ENCODE data around the gene BCLAF1. TPM values are rescaled to one million over a fixed set of nuclear protein-coding genes. Genes with fewer than 3 reads are reported as not detected.

BCLAF1 gene
- total RNA-seq, 1 donor from 2014 or later, result 154 TPM

- Mint-ChIP-seq H3K4me3 (ENCODE audit: unreplicated experiment) (no peak overlapping the region), H3K27ac (ENCODE audit: unreplicated experiment) (no peak overlapping the region), H3K36me3 (ENCODE audit: low read depth, unreplicated experiment) (no peaks in the 10 kb centered on the region), H3K27me3 (ENCODE audit: low read depth, unreplicated experiment) (no peaks in the 10 kb centered on the region), H3K4me1 (ENCODE audit: low read depth, unreplicated experiment) (peaks cover 3% of the 10 kb centered on the region), H3K9me3 (ENCODE audit: unreplicated experiment) (no peaks in the 10 kb centered on the region)
- TF ChIP-seq CTCF (IDR thresholded peaks at IDR 0.05; ENCODE audit: insufficient read depth, low read depth, low read length), result no peak
- Histone ChIP-seq H3K27ac (ENCODE audit: low read depth, low read length) (no peak overlapping the region), H3K4me1 (ENCODE audit: insufficient read depth, low read length) (no peaks in the 10 kb centered on the region), H3K4me3 (ENCODE audit: insufficient read depth, low read depth, low read length) (no peak overlapping the region), H2AFZ (ENCODE audit: low read depth, low read length) (no peak overlapping the region), H3K79me2 (ENCODE audit: insufficient read depth, low read length) (peaks cover 5% of the 10 kb centered on the region), H3K27me3 (ENCODE audit: insufficient read depth, low read length) (no peaks in the 10 kb centered on the region), H3K36me3 (ENCODE audit: insufficient read depth, low read length) (peaks cover 3% of the 10 kb centered on the region), H4K20me1 (ENCODE audit: insufficient read depth, low read length) (no peaks in the 10 kb centered on the region), H3K4me2 (ENCODE audit: low read length) (no peak overlapping the region), H3K9ac (ENCODE audit: low read length) (no peak overlapping the region), H3K9me3 (ENCODE audit: insufficient read depth, low read depth, low read length) (no peaks in the 10 kb centered on the region)
- FAIRE-seq, result no peak
- peak; percentile 36 for DNase-seq (ENCODE audit: low read depth)
Observed at GRCh38 chr6:136244061-136244616, 45.5 kb downstream of the BCLAF1 start.

- no peaks in the 10 kb centered on the region for H3K9me3 ChIP-seq (ENCODE audit: insufficient read depth, low read depth, low read length)
- Mint-ChIP-seq H3K27ac (ENCODE audit: unreplicated experiment) (no peak overlapping the region), H3K4me3 (ENCODE audit: unreplicated experiment) (no peak overlapping the region), H3K27me3 (ENCODE audit: low read depth, unreplicated experiment) (no peaks in the 10 kb centered on the region), H3K9me3 (ENCODE audit: unreplicated experiment) (no peaks in the 10 kb centered on the region), H3K4me1 (ENCODE audit: low read depth, unreplicated experiment) (peaks cover 2% of the 10 kb centered on the region), H3K36me3 (ENCODE audit: low read depth, unreplicated experiment) (peaks cover 4% of the 10 kb centered on the region)
- H3K4me2 ChIP-seq (ENCODE audit: low read length), result no peak overlapping the region
- TF ChIP-seq EZH2 (IDR thresholded peaks at IDR 0.05; ENCODE audit: insufficient read depth, low read length), result no peak
- TF ChIP-seq CTCF (IDR thresholded peaks at IDR 0.05; ENCODE audit: insufficient read depth, low read depth, low read length), result no peak
- FAIRE-seq (no peak), DNase-seq (ENCODE audit: low read depth) (no peak)
- no peaks in the 10 kb centered on the region for H3K79me2 ChIP-seq (ENCODE audit: insufficient read depth, low read length)
- no peaks in the 10 kb centered on the region for H3K27me3 ChIP-seq (ENCODE audit: insufficient read depth, low read length)
- H3K36me3 ChIP-seq (ENCODE audit: insufficient read depth, low read length), result peaks cover 4% of the 10 kb centered on the region
- no peak overlapping the region for H2AFZ ChIP-seq (ENCODE audit: low read depth, low read length)
- no peak overlapping the region for H3K27ac ChIP-seq (ENCODE audit: low read depth, low read length)
- no peak overlapping the region for H3K9ac ChIP-seq (ENCODE audit: low read length)
- no peak overlapping the region for H3K4me3 ChIP-seq (ENCODE audit: insufficient read depth, low read depth, low read length)
- no peaks in the 10 kb centered on the region for H4K20me1 ChIP-seq (ENCODE audit: insufficient read depth, low read length)
- H3K4me1 ChIP-seq (ENCODE audit: insufficient read depth, low read length), result peaks cover 12% of the 10 kb centered on the region
Observed at GRCh38 chr6:136236466-136237293, 53.0 kb downstream of the BCLAF1 start.

GRCh38 chr6:136235233-136235564, 54.4 kb downstream of the BCLAF1 start:
- Histone ChIP-seq H3K27me3 (ENCODE audit: insufficient read depth, low read length) (no peaks in the 10 kb centered on the region), H3K4me3 (ENCODE audit: insufficient read depth, low read depth, low read length) (no peak overlapping the region), H3K36me3 (ENCODE audit: insufficient read depth, low read length) (peaks cover 4% of the 10 kb centered on the region), H3K4me2 (ENCODE audit: low read length) (no peak overlapping the region), H4K20me1 (ENCODE audit: insufficient read depth, low read length) (no peaks in the 10 kb centered on the region), H3K79me2 (ENCODE audit: insufficient read depth, low read length) (no peaks in the 10 kb centered on the region), H2AFZ (ENCODE audit: low read depth, low read length) (no peak overlapping the region), H3K9me3 (ENCODE audit: insufficient read depth, low read depth, low read length) (no peaks in the 10 kb centered on the region), H3K9ac (ENCODE audit: low read length) (no peak overlapping the region), H3K4me1 (ENCODE audit: insufficient read depth, low read length) (peaks cover 12% of the 10 kb centered on the region), H3K27ac (ENCODE audit: low read depth, low read length) (no peak overlapping the region)
- Mint-ChIP-seq H3K4me3 (ENCODE audit: unreplicated experiment) (no peak overlapping the region), H3K27me3 (ENCODE audit: low read depth, unreplicated experiment) (no peaks in the 10 kb centered on the region), H3K9me3 (ENCODE audit: unreplicated experiment) (no peaks in the 10 kb centered on the region), H3K36me3 (ENCODE audit: low read depth, unreplicated experiment) (peaks cover 4% of the 10 kb centered on the region), H3K27ac (ENCODE audit: unreplicated experiment) (peak overlapping the region; percentile 9), H3K4me1 (ENCODE audit: low read depth, unreplicated experiment) (peaks cover 9% of the 10 kb centered on the region)
- TF ChIP-seq EZH2 (IDR thresholded peaks at IDR 0.05; ENCODE audit: insufficient read depth, low read length) (no peak), CTCF (IDR thresholded peaks at IDR 0.05; ENCODE audit: insufficient read depth, low read depth, low read length) (no peak)
- FAIRE-seq, result no peak
- peak; percentile 62 for DNase-seq (ENCODE audit: low read depth)

All from astrocyte (in vitro differentiated cells and primary cell).